RWPE1 (cell line): ENCODE results near the gene KIRREL3.

ENCODE experiments used
- CTCF ChIA-PET: fragments of 350-600 bp; sonication (Branson Sonifier 250); formaldehyde crosslinking; extraction: SDS; loops from one replicate; lab custom pipeline; 2021; lab: Yijun Ruan, JAX
- POLR2A ChIA-PET: fragments of 400-600 bp; formaldehyde crosslinking; extraction: SDS; loops from one replicate; lab custom pipeline; 2020; ENCODE audit warnings: antibody characterized with exemption; ENCODE audit not compliant: low non-redundant PET; lab: Yijun Ruan, JAX
- DNase-seq: peaks from one replicate; pipeline ENCODE4 v3.0.0; 2012; ENCODE audit warnings: low spot score
- H3K27ac ChIP-seq: fragments of 450-650 bp; 2 replicates; pipeline ENCODE4 v1.5.1; 2017
- TF ChIP-seq, protein P1 (sequence below): fragments of 450-650 bp; conservative IDR thresholded peaks from 2 replicates; pipeline ENCODE4 v1.5.1; 2017; ENCODE audit warnings: low read depth, mild to moderate bottlenecking

Gene KIRREL3

DNA sequence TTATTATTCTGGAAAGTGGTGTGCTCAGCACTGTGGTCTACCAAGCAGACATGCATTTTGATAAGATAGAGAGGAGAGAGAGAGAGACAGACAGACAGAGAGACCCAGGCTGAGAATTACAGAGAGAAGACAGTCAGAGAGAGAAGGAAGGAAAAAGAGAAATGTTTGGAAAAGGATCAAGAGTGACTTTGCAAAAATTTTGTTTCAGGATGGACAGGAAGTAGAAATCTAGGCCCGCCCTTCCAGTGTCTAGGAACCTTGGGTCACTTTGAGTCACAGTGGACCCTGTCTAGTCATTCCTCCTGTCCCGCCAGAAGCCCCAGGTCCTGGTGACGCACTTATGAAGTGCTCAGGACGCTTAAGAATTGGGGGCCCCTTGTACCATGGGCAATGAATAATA is 478.4 kb downstream of the KIRREL3 start:
- H3K27ac ChIP-seq: no peak overlapping the region
- TF ChIP-seq, protein P1, sequence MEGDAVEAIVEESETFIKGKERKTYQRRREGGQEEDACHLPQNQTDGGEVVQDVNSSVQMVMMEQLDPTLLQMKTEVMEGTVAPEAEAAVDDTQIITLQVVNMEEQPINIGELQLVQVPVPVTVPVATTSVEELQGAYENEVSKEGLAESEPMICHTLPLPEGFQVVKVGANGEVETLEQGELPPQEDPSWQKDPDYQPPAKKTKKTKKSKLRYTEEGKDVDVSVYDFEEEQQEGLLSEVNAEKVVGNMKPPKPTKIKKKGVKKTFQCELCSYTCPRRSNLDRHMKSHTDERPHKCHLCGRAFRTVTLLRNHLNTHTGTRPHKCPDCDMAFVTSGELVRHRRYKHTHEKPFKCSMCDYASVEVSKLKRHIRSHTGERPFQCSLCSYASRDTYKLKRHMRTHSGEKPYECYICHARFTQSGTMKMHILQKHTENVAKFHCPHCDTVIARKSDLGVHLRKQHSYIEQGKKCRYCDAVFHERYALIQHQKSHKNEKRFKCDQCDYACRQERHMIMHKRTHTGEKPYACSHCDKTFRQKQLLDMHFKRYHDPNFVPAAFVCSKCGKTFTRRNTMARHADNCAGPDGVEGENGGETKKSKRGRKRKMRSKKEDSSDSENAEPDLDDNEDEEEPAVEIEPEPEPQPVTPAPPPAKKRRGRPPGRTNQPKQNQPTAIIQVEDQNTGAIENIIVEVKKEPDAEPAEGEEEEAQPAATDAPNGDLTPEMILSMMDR: no peak
- ChIA-PET POLR2A (no interaction called here), CTCF (no interaction called here)
- DNase-seq: no peak

DNA sequence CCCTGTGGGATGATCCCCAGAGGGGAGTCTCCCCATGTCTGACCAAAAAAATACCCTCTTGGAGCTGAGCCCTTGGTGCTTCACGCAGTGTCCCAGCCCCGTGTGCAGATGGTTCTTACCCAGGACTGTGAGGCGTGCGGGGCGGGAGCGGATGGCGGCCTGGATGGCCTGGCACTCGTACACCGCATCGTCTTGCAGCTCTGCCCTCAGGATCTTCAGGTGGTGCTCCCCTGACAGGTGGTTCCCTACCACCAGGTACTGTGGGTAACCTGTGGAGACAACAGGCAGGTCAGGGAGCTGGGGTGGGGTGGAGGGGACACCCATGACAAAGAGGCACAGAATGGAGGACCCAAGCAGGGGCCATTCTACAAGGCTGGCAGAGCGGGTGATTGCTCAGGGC is 479.4 kb downstream of the KIRREL3 start:
- ChIA-PET POLR2A (no interaction called here), CTCF (no interaction called here)
- TF ChIP-seq, protein P1: no peak
- DNase-seq: no peak
- H3K27ac ChIP-seq: no peak overlapping the region

DNA sequence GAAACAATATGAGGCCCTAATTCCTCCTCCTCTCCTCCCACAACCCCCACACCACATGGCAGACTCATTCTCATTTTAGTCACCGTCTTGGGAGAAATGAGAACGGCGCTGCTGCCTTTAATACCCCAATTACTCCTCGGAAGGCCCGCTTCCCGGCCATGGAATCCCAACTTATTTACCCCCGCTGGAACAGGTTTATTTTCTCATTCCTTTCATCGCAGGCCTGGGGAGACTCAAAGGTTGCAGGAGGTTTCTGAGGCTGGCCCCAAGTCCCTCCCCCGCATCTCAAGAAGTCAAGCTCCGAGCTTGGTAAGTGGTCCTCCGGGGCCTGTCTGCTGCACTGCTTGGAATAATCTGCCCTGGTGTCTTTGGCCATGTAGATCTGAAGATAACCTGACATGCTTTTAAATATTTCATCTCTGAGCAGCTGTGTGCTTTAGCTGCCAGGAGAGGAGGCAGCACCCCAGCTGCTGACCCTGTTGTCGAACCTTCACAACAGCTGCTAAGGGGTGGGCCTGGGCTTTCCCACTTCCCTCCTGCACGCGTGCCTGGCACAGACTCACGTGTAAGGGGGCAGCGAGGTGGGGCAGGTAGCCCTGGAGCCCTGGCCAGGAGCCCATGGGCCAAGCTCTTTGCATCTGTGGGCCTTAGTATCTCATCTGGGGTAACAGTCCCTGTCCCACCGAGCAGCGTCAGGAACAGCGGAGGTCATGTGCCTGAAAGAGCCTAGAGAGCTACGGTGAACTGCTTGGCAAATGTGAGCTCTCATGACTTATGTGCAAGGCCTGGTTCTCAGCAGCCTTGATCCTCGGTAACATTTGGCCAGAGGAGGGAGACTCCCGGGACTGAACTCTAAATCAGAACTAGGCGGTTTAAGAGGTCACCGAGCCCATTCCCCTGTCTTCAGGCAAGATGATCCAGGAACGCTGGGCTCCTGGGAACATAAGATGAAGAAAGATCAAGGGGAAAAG is 480.5 kb downstream of the KIRREL3 start:
- TF ChIP-seq, protein P1: no peak
- ChIA-PET CTCF (interaction anchor here (0.6 kb wide), 1 partner anchor 79 kb away, joined by 3 read pairs; no protein-coding TSS in a partner anchor), POLR2A (no interaction called here)
- no peak for DNase-seq
- no peak overlapping the region for H3K27ac ChIP-seq

DNA sequence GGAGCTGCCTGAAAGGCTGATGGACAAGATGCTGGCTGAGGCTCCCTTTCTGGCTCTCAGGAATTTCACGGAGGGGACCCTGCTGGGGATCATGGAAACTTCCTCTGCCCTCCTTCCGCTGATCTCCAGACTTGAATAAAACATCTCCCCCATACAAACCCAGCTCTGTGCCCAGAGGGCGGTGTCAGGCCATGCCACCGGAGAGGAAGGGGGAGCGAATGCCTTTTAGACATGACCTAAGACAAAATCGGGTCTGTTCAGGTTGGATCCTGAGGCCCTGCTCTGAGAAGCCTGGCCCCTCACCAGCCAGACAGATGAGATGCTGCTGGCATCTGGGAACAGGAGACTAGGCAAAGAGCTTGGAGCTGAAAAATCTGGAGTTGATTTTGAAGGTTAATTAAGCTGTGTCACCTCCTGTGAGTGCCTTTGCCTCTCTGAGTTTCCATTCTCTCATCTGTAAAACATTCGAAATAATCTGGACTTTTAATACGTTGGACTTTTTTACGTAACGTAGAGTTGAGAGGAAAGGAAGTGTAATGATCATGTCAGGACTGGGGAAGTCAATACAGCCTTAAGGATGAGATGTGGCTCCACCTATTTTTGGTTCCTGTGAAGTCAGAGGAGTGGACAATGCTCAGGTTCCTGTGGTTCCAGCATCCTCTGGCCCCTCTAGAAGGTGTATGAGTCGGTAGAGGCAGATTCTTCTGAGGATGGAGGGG is 481.4 kb downstream of the KIRREL3 start:
- no peak overlapping the region for H3K27ac ChIP-seq
- ChIA-PET CTCF (interaction anchor here (0.6 kb wide), 1 partner anchor 78 kb away, joined by 3 read pairs; no protein-coding TSS in a partner anchor), POLR2A (no interaction called here)
- TF ChIP-seq, protein P1: no peak
- DNase-seq: no peak

DNA sequence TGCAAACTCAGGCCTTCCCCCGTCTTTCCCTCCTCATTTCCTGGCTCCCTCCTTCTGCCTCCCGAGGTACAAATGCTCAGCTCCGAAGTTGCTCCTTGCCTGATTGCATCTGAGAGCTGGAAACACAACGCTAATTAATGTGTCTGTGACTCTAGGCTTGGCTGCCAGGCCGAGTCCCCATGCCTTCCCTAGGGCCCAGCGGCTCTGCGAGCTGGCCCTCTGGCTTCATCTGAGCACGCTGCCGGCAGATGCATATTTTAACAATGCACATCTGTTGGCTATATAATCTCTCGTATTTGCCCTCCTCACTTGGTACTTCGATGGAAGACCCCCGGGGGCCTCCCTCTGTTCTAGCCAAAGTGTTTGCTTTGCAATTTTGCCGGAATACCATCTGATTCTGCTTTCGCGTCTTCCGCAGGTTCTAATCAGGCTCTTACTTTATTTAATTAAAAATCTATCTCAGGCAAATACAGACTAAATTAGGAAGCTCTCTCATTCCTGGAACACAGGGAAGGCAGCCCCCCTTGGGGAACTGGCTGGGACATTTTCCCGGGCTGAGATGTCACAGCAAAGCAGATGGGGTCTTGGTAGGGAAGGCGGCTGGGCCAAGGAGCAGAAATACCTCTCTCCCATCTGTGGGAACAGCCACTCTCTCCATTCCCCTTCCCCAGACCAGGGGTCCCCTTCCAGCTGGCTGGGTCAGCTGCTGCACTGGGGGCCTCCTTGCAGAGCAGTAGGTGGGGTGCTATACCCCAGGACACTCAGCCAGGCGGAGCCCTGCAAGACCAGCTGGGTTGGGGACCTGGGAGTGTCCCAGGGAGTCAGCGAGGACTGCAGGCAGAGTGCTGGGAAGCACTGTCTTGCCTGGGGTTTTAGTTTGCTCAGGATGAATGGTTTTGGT is 482.2 kb downstream of the KIRREL3 start:
- no peak for DNase-seq
- H3K27ac ChIP-seq: no peak overlapping the region
- ChIA-PET POLR2A (no interaction called here), CTCF (interaction anchor here (0.6 to 0.7 kb wide), 2 partner anchors 17 to 72 kb away, joined by 3 read pairs; no protein-coding TSS in a partner anchor)
- TF ChIP-seq, protein P1: no peak
